Measurements from ENCODE around the gene B9D1. TPM values are rescaled to one million over a fixed set of nuclear protein-coding genes. Genes with fewer than 3 reads are reported as not detected.

The B9D1 gene
- total RNA-seq, 2 donors from 2014 or later: 7.7 to 9.8 TPM

DNA sequence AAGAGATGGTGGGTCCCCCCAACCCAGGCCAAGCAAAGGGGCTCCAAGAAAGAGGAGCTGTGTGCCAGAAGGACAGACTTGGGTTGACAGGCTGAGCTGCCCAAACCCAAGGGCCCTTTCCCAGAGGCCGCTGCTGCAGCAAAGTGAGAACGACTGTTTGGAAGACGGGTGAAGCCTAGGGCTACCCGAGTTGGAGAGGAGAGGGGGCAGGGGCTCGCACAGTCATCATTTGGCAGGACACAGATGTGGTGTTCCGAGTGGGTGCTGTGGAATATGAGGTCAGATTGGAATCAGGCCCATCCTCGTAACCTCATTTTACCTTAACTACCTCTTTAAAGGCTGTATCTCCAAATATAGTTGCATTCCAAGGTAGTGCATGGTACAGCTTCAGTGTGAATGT, 29.8 kb upstream of the B9D1 start:
- intact Hi-C loops (cut with DNase I): loop anchor here in 1 of 2 donors (2.0 kb wide), 1 partner anchor 18 kb away; the partner anchor contains the start of gene RNF112
- DNase-seq (ENCODE audit: low spot score): peak; percentile 36

DNA sequence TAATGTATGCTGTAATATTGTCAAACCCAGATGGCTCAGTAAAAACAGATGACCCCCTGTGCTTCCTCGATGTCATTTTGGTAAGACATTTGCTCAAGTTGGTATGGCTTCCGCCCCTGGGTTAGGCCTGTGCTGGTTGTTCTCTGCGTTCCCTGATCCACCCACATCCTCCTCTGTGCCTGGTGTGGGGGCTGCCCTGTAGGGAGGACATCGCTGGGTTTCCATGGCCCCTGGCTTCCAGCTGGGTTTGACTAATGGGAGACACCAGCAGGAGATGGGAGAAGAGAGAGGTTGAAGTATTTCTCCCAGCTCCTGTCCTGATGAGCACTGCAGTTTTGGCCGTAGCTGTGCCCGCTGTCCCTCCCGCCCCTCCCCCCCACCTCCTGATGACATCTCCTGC, 28.9 kb upstream of the B9D1 start:
- peak; percentile 38 for DNase-seq (ENCODE audit: low spot score)
- intact Hi-C loops (cut with DNase I): no loop called here

DNA sequence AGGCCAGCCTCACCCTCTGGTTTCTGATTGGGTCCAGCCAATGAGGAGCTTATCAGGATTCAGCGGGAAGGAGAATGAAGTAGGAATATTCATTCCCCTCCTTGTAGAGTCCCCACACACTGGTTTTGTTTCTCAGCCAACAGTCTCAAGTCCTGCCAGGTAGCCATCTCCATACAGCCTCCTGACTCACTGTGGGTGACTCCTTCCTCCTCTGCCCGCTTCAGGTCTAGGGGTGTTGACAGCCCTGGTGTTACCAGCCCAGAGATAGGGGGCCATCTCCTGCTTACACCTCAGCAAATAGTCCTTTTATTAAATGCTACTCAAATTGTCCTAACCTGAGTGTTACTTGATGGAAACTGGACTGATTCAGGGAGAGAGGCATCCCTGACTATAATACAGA, 28.4 kb upstream of the B9D1 start:
- intact Hi-C loops (cut with DNase I): no loop called here
- DNase-seq (ENCODE audit: low spot score): peak; percentile 25

DNA sequence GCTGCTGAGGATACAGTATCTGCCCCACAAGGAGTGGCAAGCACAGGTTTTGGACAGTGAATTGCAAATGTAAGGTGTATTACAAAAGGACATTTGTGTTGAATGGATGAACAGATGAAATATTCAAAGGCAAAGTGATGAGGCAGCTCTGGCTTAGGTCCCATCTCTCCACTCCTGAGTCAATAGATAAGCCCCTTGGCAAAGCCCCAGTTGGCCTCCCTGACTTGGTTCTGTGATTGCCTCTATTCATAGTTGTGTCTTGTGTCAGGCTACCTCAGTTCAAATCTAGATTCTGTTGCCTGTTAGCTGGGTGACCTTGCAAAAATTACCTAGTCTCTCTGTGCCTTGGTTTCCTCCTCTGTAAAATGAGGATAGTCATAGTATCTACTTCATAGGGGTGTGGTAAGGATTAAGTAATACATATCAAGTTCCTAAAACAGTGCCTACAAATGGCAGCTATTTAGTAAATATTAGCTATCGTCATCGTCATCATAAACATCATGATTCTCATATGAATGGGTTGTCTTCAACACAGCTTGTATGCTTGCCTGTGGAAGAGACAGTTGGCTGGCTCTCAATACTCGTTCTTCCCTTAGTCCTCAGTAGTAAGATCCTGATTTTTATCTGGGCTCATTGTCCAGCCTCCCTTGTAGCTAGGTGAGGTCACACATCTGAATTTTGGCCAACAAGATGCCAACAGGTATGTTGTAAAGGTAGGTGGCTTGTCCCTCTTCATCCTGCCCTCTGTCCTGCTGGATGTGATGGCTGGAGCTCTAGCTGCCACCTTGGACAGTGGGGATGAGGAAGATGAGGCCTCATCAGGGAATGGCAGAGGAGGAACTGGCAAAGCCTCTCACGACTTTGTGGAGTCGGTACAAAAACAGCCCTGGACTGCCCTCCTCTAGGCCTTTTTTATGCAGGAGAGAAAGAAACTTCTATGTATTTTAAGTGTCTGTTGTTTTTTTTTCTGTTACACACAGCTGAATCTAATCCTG, 26.6 kb upstream of the B9D1 start:
- intact Hi-C loops (cut with DNase I): loop anchor here in 1 of 2 donors (1.0 kb wide), 1 partner anchor 43 kb away; no protein-coding TSS in a partner anchor
- DNase-seq (ENCODE audit: low spot score): peak; percentile 66

DNA sequence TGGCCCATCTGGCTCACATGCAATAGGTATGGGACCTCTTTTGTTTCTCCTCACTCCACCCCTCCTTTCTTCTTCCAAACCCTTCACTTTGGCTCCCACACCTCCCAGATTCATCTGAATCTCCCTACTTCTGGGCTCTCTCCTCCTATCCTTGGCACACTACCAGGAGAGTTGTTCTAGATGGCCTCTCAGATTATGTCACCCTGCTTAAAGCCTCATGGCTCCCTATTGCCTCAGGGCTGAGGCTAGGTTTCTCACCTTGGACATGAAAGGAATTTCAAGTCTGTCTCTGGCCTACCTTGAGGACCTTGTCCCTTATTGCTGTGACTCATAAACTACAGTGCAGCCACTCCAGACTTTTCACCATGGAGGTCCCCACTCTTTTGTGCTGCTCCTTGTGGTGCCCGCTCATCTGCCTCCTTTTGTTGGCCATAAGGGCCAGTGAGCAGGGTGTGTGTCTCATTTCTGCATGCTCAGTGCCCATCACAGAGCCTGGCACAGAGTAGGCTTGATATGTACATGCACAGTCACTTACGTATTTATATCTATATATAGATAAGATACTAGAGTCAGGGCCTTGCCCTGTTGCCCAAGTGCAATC, 25.5 kb upstream of the B9D1 start:
- peak; percentile 80 for DNase-seq (ENCODE audit: low spot score)
- intact Hi-C loops (cut with DNase I): loop anchor here in 1 of 2 donors (1.0 kb wide), 1 partner anchor 42 kb away; no protein-coding TSS in a partner anchor

DNA sequence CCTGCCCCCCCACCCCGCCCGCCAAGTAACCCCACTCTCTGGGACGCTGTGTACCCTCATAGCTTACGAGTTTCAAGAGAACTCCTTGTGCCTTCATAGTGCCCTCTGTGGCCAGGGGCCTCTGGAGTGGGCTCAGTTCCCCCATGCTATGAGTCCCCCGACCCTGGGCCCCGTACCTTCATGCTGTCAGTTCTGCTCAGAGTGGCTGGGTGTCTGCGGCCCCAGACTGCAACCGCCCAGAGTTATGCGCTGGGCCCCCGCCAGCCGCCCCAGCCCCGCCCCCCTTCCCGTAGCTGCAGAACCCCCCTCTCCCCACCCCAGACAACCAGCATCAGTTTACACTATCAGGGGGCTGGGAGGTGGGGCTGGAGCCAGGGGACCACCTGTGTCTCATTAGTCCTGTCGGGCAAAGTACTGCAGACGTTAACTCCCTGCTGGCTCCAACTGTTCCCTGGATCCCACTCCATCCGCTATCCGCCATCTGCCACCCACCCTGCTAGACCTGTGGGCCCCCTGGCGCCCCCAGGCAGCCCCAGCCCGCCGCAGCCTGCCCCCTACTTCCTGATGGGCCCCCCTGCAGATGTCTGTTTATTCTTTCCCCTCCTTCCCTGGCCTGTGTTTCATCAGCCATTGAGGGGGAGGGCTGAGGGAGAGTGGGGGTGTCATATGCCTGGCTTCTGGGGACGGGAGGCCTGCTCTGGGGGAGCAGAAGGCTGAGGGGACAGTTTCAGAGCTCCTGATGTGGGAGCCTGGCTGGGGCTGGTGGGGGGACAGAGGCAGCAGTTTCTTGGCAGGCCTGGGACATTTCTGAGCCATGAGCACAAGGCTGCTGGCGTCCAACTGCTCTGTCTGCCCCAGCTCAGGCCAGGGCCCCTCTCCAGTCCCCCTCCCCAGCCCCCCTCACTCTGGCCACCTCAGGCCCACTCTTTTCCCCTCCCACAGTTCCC, 24.7 kb upstream of the B9D1 start, which contains the start of gene MFAP4:
MFAP4 (minus strand) TSS at position 217 of the 947 bp plus-strand sequence; CDS start at position 182, 35 bp downstream.
- DNase-seq (ENCODE audit: low spot score): peak; percentile 93
- intact Hi-C loops (cut with DNase I): no loop called here

DNA sequence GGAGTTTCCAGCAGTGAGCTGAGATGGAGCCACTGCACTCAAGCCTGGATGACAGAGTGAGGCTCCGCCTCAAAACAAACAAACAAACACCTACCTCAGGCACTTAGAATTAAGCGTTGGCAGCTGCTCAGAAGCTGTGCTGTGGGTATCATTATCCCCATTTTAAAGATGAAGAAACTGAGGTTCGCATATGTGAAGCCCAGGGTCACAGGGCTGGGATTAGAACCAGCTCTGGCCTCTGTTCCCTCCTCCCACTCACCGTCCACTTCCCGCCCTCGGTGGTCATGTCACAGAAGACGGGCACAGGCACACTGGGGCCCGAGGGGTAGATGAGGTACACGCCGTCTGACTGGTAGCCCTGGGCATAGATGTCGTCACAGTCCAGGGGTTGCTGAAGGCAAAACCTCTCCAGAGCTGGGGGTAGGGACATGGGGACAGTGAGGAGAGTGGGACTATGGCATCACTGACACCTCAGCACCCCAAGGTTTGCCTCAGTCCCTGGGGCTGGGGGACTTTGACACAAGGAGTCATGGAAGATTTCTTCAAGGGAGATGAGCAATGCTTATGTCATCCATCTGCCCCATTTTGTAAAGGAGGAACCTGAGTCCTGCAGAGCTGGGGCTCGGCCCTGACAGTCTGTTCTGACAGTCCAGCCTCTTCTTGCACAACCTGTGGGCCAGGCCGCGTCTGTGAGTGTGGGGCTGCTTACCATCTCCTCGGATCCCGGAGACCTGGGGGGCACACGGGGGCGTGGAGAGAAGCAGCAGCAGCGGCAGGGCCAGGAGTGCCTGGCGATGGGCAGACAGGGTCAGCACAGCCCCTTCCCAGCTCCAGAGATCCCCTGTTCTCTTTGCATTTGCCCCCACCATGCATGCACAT, 23.8 kb upstream of the B9D1 start:
- intact Hi-C loops (cut with DNase I): no loop called here
- DNase-seq (ENCODE audit: low spot score): peak; percentile 93

DNA sequence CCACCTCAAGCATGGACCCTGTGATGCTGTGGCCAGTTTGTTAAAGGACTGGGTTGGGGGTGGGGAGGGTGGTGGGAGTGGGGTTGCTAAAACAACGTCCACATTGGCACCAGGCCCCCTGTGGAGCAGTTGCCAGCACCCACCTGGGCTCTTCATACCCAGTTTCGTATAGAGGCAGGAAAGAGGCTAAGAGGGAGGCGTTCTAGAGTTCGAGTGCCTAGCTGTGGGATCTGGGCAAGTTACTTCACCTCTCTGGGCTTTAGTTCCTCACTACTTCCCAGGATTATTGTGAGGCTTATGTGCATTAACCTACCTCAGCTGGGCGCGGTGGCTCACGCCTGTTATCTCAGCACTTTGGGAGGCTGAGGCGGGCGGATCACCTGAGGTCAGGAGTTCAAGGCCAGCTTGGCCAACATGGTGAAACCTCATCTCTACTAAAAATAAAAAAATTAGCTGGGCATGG, 23.0 kb upstream of the B9D1 start:
- intact Hi-C loops (cut with DNase I): no loop called here

DNA sequence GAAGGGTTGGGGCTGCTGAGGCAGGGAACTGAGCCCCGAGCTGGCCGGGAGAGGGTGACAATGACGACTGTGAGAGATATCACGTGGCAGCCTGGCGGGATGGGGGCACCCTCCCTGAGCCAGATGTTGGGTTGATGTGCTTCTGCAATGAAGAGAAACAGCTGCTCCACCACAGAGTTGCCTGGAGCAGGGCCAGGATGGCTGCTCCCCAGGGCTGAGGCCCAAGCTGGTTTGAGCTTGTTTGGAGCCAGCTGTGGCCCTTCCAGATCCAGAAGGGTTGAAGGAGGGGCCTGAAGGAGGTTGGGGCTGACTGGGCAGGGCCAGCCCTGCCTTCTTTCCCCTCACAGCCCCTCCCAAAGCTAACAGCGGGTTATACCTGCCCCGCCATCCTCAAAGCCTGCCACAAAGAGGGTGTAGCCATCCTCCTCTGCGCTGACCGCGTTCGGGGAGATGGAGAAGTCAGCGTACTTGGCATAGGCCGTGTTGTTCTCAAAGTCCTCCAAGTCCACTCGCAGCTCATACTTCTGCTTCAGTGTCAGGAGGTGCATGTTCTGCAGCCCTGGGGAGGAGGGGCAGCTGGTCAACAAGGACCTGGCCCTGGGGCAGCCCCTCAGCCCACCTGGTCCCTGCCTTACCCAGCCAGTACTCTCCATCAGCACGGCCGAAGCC, 22.3 kb upstream of the B9D1 start:
- intact Hi-C loops (cut with DNase I): no loop called here
- DNase-seq (ENCODE audit: low spot score): peak; percentile 95

More for the DNA sequence above, 23.0 kb upstream of the B9D1 start:
- DNase-seq (ENCODE audit: low spot score): peak; percentile 67

DNA sequence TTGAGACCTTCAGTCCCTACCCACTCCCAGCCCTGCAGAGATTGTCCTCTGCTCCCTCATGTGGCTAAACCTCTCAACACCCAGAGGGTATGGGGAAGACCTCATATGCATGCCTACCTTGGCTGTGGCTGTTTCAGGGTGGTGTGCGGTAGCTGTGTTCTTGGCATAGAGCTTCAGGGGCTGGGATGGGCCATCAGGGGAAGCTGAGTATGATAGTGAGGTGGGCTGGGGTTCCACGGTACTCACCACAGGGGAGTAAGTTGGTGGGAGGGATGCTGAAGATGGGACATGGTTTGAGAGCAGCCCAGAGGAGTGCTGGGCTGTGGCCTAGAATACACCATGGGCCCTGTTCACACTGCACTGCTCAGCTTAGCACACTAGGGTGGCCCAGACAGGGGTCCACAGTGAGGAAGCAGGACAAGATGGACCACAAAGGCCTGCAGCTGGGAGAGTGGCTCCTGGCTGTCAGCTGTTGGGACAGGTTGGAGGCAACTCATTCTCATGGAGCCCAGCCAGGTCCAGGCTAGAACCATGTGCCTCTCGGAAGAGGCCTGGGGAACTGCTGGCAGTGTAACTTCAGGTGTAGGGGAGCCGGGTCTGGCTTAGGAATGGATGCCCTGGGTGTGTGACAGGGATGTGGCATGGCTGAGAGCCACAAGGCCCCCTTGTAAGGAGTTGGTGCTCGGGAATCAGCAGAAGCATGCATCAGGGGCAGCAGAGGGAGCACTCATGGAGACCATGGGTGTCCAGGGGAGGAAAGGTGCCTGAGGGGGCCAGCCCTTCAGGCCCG, 21.4 kb upstream of the B9D1 start:
- intact Hi-C loops (cut with DNase I): no loop called here
- peak; percentile 82 for DNase-seq (ENCODE audit: low spot score)

DNA sequence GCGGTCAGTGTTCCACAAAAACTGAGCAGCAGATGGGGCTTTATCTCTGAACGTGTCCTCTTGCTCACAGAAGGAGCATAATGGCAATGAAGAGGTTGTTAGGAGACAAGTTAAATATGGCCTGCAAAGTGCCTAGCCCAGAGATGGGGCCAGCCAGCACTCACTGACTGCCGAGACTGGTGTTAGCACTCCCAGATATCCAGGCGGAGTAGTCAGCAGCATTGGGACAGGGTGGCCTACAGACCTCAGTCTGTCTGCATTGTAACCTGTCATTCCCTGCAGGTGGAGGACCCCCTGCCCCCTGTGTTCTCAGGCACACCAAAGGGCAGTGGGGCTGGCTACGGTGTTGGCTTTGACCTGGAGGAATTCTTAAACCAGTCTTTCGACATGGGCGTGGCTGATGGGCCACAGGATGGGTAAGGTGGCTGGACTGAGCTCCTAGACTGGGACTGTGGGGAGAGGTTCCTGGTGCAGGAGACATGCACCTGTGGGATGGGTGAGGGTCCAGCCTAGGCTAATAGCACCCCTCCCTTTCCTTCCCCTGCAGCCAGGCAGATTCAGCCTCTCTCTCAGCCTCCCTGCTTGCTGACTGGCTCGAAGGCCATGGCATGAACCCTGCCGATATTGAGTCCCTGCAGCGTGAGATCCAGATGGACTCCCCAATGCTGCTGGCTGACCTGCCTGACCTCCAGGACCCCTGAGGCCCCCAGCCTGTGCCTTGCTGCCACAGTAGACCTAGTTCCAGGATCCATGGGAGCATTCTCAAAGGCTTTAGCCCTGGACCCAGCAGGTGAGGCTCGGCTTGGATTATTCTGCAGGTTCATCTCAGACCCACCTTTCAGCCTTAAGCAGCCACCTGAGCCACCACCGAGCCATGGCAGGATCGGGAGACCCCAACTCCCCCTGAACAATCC, 20.3 kb upstream of the B9D1 start:
- intact Hi-C loops (cut with DNase I): no loop called here
- DNase-seq (ENCODE audit: low spot score): peak; percentile 66

DNA sequence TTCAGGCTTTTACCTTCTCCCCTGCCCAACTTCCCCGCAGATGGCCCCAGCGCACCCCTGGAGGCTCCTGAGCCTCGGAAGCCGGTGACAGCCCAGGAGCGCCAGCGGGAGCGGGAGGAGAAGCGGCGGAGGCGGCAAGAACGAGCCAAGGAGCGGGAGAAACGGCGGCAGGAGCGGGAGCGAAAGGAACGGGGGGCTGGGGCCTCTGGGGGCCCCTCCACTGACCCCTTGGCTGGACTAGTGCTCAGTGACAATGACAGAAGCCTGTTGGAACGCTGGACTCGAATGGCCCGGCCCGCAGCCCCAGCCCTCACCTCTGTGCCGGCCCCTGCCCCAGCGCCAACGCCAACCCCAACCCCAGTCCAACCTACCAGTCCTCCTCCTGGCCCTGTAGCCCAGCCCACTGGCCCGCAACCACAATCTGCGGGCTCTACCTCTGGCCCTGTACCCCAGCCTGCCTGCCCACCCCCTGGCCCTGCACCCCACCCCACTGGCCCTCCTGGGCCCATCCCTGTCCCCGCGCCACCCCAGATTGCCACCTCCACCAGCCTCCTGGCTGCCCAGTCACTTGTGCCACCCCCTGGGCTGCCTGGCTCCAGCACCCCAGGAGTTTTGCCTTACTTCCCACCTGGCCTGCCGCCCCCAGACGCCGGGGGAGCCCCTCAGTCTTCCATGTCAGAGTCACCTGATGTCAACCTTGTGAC, 19.4 kb upstream of the B9D1 start:
- intact Hi-C loops (cut with DNase I): no loop called here
- peak; percentile 70 for DNase-seq (ENCODE audit: low spot score)

DNA sequence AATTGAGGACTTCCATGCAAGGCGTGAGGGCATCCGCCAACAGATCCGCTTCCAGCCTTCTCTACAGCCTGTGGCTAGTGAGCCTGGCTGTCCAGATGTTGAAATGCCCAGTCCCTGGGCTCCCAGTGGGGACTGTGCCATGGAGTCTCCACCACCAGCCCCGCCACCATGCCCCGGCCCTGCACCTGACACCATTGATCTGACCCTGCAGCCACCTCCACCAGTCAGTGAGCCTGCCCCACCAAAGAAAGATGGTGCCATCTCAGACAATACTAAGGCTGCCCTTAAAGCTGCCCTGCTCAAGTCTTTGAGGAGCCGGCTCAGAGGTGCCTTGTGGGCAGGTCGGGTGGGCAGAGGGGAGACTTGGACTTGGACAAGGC, 18.8 kb upstream of the B9D1 start:
- intact Hi-C loops (cut with DNase I): no loop called here
- DNase-seq (ENCODE audit: low spot score): peak; percentile 64

DNA sequence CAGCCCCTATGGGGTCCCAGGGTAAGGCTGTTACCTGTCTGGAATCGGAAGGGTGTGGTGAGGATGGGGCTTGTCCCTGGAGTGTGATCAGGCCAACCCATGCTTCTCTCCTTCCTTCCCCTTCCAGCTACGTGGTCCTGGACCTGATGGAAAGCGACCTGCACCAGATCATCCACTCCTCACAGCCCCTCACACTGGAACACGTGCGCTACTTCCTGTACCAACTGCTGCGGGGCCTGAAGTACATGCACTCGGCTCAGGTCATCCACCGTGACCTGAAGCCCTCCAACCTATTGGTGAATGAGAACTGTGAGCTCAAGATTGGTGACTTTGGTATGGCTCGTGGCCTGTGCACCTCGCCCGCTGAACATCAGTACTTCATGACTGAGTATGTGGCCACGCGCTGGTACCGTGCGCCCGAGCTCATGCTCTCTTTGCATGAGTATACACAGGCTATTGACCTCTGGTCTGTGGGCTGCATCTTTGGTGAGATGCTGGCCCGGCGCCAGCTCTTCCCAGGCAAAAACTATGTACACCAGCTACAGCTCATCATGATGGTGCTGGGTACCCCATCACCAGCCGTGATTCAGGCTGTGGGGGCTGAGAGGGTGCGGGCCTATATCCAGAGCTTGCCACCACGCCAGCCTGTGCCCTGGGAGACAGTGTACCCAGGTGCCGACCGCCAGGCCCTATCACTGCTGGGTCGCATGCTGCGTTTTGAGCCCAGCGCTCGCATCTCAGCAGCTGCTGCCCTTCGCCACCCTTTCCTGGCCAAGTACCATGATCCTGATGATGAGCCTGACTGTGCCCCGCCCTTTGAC, 18.2 kb upstream of the B9D1 start:
- intact Hi-C loops (cut with DNase I): no loop called here
- peak; percentile 73 for DNase-seq (ENCODE audit: low spot score)
